ENCODE measurements around the gene KRTAP12-4. TPM values are rescaled to one million over a fixed set of nuclear protein-coding genes. Genes with fewer than 3 reads are reported as not detected.

KRTAP12-4 gene
- total and polyA plus RNA-seq, 7 donors: not detected

- 24 to 38% (median 25%) methylated on average over 14 to 21 of the region's 21 CpGs for WGBS, 3 donors
- intact Hi-C loops (cut with DNase I): no loop called here
- Histone ChIP-seq H3K36me3 (ENCODE audit: insufficient read depth in 1 of 2, low read depth in 1 of 2) (no peaks in the 10 kb centered on the region), H3K27ac (no peak within 1 kb of the TSS), H3K4me3 (no peak within 1 kb of the TSS), H3K27me3 (ENCODE audit: insufficient read depth in 3 of 3, low read length in 2 of 3) (peaks cover 0 to 33% (median 14%) of the 10 kb centered on the region in 3 donors), H3K9me3 (peaks cover 2% of the 10 kb centered on the region), H3K4me1 (no peaks in the 10 kb centered on the region)
- no peak for TF ChIP-seq CTCF (IDR thresholded peaks at IDR 0.05)
- DNase-seq (no peak), ATAC-seq (no peak)
Observed at GRCh38 chr21:44637018-44637850, 17.2 kb downstream of the KRTAP12-4 start, which contains the start of gene KRTAP10-10. KRTAP10-10 (plus strand) TSS chr21:44637356; CDS start chr21:44637418, 62 bp downstream.

- Histone ChIP-seq H3K4me1 (no peaks in the 10 kb centered on the region), H3K27me3 (ENCODE audit: insufficient read depth in 3 of 3, low read length in 2 of 3) (peaks cover 0 to 33% (median 14%) of the 10 kb centered on the region in 3 donors), H3K36me3 (ENCODE audit: insufficient read depth in 1 of 2, low read depth in 1 of 2) (no peaks in the 10 kb centered on the region), H3K4me3 (no peak overlapping the region), H3K9me3 (peaks cover 6% of the 10 kb centered on the region), H3K27ac (no peak overlapping the region)
- no peak for DNase-seq
- TF ChIP-seq CTCF (IDR thresholded peaks at IDR 0.05): no peak
- intact Hi-C loops (cut with DNase I): no loop called here
- no peak for ATAC-seq
- WGBS, 3 donors: 75 to 76% (median 75%) methylated on average over 15 of the region's 15 CpGs
Observed at GRCh38 chr21:44636209-44637017, 18.0 kb downstream of the KRTAP12-4 start.

GRCh38 chr21:44632067-44632466 lies 22.4 kb downstream of the KRTAP12-4 start:
- WGBS, 3 donors: 78 to 97% (median 83%) methylated on average over 1 of the region's 1 CpG
- Histone ChIP-seq H3K9me3 (peaks cover 6% of the 10 kb centered on the region), H3K36me3 (ENCODE audit: insufficient read depth in 1 of 2, low read depth in 1 of 2) (no peaks in the 10 kb centered on the region), H3K27ac (no peak overlapping the region), H3K4me3 (no peak overlapping the region), H3K4me1 (no peaks in the 10 kb centered on the region), H3K27me3 (ENCODE audit: insufficient read depth in 3 of 3, low read length in 2 of 3) (peaks cover 0 to 24% (median 4%) of the 10 kb centered on the region in 3 donors)
- DNase-seq (no peak), ATAC-seq (no peak)
- intact Hi-C loops (cut with DNase I): no loop called here
- TF ChIP-seq CTCF (IDR thresholded peaks at IDR 0.05): no peak

- Histone ChIP-seq H3K4me1 (no peaks in the 10 kb centered on the region), H3K4me3 (no peak overlapping the region), H3K36me3 (ENCODE audit: insufficient read depth in 1 of 2, low read depth in 1 of 2) (no peaks in the 10 kb centered on the region), H3K27ac (no peak overlapping the region), H3K27me3 (ENCODE audit: insufficient read depth in 3 of 3, low read length in 2 of 3) (peaks cover 0 to 22% (median 0%) of the 10 kb centered on the region in 3 donors), H3K9me3 (peaks cover 6% of the 10 kb centered on the region)
- ATAC-seq (no peak), DNase-seq (no peak)
- TF ChIP-seq CTCF (IDR thresholded peaks at IDR 0.05): no peak
- WGBS, 3 donors: 73 to 80% (median 75%) methylated on average over 2 of the region's 2 CpGs
- intact Hi-C loops (cut with DNase I): no loop called here
Observed at GRCh38 chr21:44630440-44630839, 24.0 kb downstream of the KRTAP12-4 start.
